ENCODE results near the gene BRAF. TPM values are rescaled to one million over a fixed set of nuclear protein-coding genes. Genes with fewer than 3 reads are reported as not detected.

The BRAF gene
- total and polyA plus RNA-seq, 2 of the 8 experiments (the other 6 are each of a cell fraction or from before 2014, with no cell fraction given): 11.4 to 32.6 TPM

DNA sequence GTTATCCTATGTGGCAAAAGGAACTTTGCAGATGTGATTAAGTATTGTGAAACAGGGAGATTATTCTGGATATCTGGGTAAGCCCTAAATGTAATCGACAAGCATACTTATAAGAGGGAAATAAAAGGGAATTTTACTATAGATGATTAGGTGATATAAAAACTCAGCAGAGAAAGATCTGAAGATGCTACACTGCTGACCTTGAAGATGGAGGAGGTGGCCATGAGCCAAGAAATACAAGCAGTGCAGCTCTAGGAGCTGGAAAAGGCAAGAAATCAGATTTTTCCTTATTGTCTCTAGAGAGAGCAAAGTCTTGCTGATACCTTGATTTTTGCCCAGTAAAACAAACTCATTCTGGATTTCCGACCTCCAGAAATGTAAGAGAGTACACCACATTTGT lies 67.7 kb downstream of the BRAF start (continued):
- no peak for TF ChIP-seq TAF7 (optimal IDR thresholded peaks at IDR 0.05; ENCODE audit: borderline replicate concordance, low read depth, low read length)
- TF ChIP-seq SUZ12 (IDR thresholded peaks at IDR 0.05; ENCODE audit: low read length): no peak
- no peak for TF ChIP-seq RXRA (IDR thresholded peaks at IDR 0.05; ENCODE audit: insufficient read depth, low read depth, low read length)
